Lower leg skin (tissue), 4 donors: ENCODE measurements around the gene CC2D2B. TPM values are rescaled to one million over a fixed set of nuclear protein-coding genes. Genes with fewer than 3 reads are reported as not detected.
"Not testable (repeated sequence)": the region's sequence is repeated elsewhere in the genome, so short reads cannot be mapped to it uniquely, and the experiment has no call there.

Source experiments
- DNase-seq, 2 donors: peaks; one replicate each; pipeline ENCODE4 v3.0.0-alpha.2; 2019; ENCODE audit warnings: low spot score in 2 of 2
- H3K4me3 ChIP-seq: fragments of 200-600 bp; sonication (generic); 2 replicates; pipeline ENCODE4 v1.5.1; 2017; ENCODE audit warnings: mild to moderate bottlenecking, low read depth; ENCODE audit not compliant: poor library complexity, severe bottlenecking
- POLR2A ChIP-seq, 2 donors: fragments of 450-650 bp; IDR thresholded peaks; one replicate each; pipeline ENCODE4 v1.6.1; 2016 to 2017; ENCODE audit warnings: antibody characterized with exemption in 2 of 2, mild to moderate bottlenecking in 1 of 2, moderate library complexity in 1 of 2
- WGBS, 2 donors: methylation state at CpG; one replicate each; pipeline ENCODE4 v1.1.5; 2018; 5-methylcytosine and 5-hydroxymethylcytosine counted together
- intact Hi-C: fragments of 100-400 bp; cut with DNase I; formaldehyde crosslinking; loops from one replicate; pipeline ENCODE4 v1.15.0; 2023; ENCODE audit warnings: low total_unique reads
- total RNA-seq, 4 donors: library from RNA; depleted of rRNA; stranded (reverse); fragments of >200 nt; gene quantifications; one replicate each; pipeline ENCODE4 v1.1.0, GENCODE V29; 2016
- TF ChIP-seq, protein P1 (sequence below), 3 donors: fragments of 450-650 bp; IDR thresholded peaks; one replicate each; pipeline ENCODE4 v1.5.1; 2016; ENCODE audit warnings: antibody characterized with exemption in 3 of 3, mild to moderate bottlenecking in 3 of 3, moderate library complexity in 2 of 3

CC2D2B gene
- total RNA-seq, 4 donors from 2014 or later: 0.12 to 0.94 TPM; not detected in 2

DNA sequence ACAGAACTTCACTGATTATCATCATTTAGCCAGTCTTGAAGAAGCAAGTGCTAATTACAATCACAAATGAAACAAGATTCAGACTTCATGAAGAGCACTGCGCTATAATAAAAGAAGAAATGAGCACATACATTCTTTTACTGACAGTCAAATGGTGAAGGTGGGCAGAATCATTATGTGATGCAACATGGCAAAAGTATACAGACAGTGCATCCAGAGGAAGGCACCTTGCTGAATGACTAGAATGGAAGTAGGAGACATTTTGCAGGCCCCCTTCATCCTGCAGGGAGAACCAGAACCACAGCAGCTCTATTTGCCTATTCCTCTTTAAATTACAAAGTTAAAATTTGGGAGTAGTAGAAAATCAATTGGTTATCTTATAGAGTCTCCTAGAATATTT is 31.0 kb upstream of the CC2D2B start:
- TF ChIP-seq POLR2A (IDR thresholded peaks at IDR 0.05): no peak
- TF ChIP-seq, protein P1, sequence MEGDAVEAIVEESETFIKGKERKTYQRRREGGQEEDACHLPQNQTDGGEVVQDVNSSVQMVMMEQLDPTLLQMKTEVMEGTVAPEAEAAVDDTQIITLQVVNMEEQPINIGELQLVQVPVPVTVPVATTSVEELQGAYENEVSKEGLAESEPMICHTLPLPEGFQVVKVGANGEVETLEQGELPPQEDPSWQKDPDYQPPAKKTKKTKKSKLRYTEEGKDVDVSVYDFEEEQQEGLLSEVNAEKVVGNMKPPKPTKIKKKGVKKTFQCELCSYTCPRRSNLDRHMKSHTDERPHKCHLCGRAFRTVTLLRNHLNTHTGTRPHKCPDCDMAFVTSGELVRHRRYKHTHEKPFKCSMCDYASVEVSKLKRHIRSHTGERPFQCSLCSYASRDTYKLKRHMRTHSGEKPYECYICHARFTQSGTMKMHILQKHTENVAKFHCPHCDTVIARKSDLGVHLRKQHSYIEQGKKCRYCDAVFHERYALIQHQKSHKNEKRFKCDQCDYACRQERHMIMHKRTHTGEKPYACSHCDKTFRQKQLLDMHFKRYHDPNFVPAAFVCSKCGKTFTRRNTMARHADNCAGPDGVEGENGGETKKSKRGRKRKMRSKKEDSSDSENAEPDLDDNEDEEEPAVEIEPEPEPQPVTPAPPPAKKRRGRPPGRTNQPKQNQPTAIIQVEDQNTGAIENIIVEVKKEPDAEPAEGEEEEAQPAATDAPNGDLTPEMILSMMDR (IDR thresholded peaks at IDR 0.05): no peak
- intact Hi-C loops: no loop called here
- WGBS, 2 donors: 97 to 98% methylated on average over 1 of the region's 1 CpG
- no peak overlapping the region for H3K4me3 ChIP-seq
- DNase-seq: no peak

- DNase-seq: no peak
- TF ChIP-seq, protein P1 (IDR thresholded peaks at IDR 0.05): no peak
- TF ChIP-seq POLR2A (IDR thresholded peaks at IDR 0.05): no peak
- intact Hi-C loops: no loop called here
- H3K4me3 ChIP-seq: no peak overlapping the region
Observed at GRCh38 chr10:95877881-95878280, 29.9 kb upstream of the CC2D2B start.

DNA sequence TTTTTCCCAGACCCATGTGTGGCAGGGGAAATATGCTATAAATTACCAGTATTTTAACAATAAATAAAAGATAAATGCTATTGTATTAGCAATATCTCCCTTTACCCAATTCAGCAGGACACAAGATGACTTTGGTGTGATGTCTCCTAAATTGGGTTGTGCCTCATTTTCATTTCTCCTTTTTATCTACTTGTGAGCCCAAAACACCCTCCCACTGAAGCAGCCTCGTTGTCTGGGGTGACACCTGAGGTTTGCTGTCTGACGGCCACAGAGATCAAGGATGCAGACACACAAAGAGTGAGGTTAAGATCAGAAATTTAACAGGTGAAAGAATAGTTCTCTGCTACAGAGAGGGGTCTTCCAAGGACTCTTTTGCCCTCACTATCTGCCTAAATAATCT is 27.1 kb upstream of the CC2D2B start:
- TF ChIP-seq, protein P1 (IDR thresholded peaks at IDR 0.05): no peak
- TF ChIP-seq POLR2A (IDR thresholded peaks at IDR 0.05): no peak
- intact Hi-C loops: no loop called here
- WGBS, 2 donors: 68 to 77% methylated on average over 2 of the region's 2 CpGs
- no peak for DNase-seq
- no peak overlapping the region for H3K4me3 ChIP-seq

- intact Hi-C loops: no loop called here
- H3K4me3 ChIP-seq: no peak overlapping the region
- TF ChIP-seq POLR2A (IDR thresholded peaks at IDR 0.05): no peak
- TF ChIP-seq, protein P1 (IDR thresholded peaks at IDR 0.05): no peak
- DNase-seq: no peak
Observed at GRCh38 chr10:95881316-95881715, 26.5 kb upstream of the CC2D2B start.

DNA sequence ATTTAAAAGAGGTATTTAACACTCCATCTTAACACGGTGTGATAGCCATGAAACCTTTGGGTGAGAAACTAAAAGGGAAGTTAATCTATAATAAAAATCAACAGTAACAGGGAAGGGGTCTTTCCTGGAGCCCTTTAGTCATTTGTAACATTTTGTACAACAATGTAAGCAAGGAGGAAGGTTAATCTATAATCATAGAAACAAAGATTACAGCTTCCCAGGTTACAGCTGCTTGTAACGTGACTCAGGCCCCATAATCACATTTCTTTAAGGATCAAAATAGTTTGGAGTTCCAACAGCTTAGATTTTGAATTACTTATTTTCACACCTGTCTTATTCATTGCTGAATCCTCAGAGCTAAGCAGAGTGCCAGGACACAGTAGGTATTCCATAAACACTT is 17.9 kb upstream of the CC2D2B start:
- H3K4me3 ChIP-seq: no peak overlapping the region
- 78 to 80% methylated on average over 2 of the region's 2 CpGs for WGBS, 2 donors
- TF ChIP-seq, protein P1 (IDR thresholded peaks at IDR 0.05): no peak
- DNase-seq: no peak
- intact Hi-C loops: no loop called here

DNA sequence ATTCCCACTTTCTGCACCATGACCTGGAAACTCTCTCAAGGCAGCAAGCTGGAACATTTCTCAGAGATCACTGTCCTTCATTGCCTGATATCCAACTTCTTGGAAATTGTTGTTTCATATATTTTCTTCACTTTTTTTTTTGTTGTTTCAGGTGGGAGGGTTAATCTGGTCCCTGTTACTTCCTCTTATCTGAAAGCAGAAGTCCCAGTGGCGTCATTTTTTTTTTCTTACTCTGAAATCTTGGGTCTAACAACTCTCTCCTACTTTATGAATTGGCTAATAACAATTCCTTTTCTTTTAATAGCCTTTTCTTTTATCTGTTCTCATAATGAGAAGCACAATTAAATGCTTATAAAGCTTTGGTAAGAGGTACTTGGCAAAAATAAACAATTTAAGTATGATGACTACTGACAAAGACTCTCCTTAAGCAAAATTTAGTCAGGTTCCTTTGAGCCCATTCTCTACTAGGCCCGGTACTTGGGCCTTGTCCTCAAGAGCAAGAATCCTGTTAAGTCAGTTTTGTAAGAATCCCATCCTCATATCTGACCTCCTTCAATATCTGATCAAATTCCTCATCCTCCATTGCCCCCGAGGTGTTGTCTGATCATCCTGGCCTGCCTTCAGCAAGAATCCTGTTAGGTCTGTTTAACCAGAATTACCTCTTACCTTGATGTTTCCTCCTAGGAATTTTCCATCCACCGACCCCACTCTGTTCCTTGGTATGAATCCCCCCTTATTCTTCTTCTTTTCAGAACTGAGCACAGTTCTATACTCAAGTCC is 11.5 kb upstream of the CC2D2B start:
- no peak for TF ChIP-seq POLR2A (IDR thresholded peaks at IDR 0.05)
- TF ChIP-seq, protein P1 (IDR thresholded peaks at IDR 0.05): no peak
- WGBS, 2 donors: 58 to 72% methylated on average over 4 of the region's 4 CpGs
- intact Hi-C loops: no loop called here
- no peak overlapping the region for H3K4me3 ChIP-seq
- no peak for DNase-seq

- DNase-seq, H3K4me3 ChIP-seq, intact Hi-C loops: not testable (repeated sequence)
- WGBS, 2 donors: 95 to 96% methylated on average over 12 of the region's 12 CpGs
Observed at GRCh38 chr10:95905897-95906580, 1.7 kb upstream of the CC2D2B start.
